ENCODE measurements around the gene MED22.

MED22 gene

GRCh38 chr9:133332381-133332730 lies 15.6 kb downstream of the MED22 start (continued):
- no peak for TF ChIP-seq GLI2 (tag by site-specific recombination; IDR thresholded peaks at IDR 0.05; ENCODE audit: borderline replicate concordance, low read depth)
- no peak for TF ChIP-seq ZNF132 (tag by site-specific recombination; IDR thresholded peaks at IDR 0.05; ENCODE audit: borderline replicate concordance)
- TF ChIP-seq ZNF521 (tag by site-specific recombination; IDR thresholded peaks at IDR 0.05): no peak
- TF ChIP-seq CTCF (tag by site-specific recombination; IDR thresholded peaks at IDR 0.05): no peak
- TF ChIP-seq HOXA7 (CRISPR knock-in tag; IDR thresholded peaks at IDR 0.05; ENCODE audit: borderline replicate concordance): no peak
- no peak for TF ChIP-seq ZNF174 (tag by site-specific recombination; IDR thresholded peaks at IDR 0.05)
- no peak for TF ChIP-seq ZBTB20 (tag by site-specific recombination; IDR thresholded peaks at IDR 0.05)
- TF ChIP-seq ZNF701 (tag by site-specific recombination; IDR thresholded peaks at IDR 0.05): no peak

- Histone ChIP-seq H3K4me3 (ENCODE audit: low read depth, low read length) (no peak overlapping the region), H3K9me3 (ENCODE audit: control insufficient read depth, insufficient read depth, low read depth, low read length) (no peaks in the 10 kb centered on the region), H3K27ac (ENCODE audit: extremely low read depth, low read depth, low read length) (no peak overlapping the region), H3K4me1 (ENCODE audit: control insufficient read depth, insufficient read depth, low read length) (peaks cover 4% of the 10 kb centered on the region; the same call in 1 of the 2 replicates), H3K36me3 (ENCODE audit: control insufficient read depth in 2 of 2, insufficient read depth in 1 of 2, low read length in 2 of 2) (peaks cover 4 to 53% of the 10 kb centered on the region in 2 experiments; a peak in 2 of 3 replicates)
- CTCF ChIA-PET: interaction anchor here (0.7 to 8.9 kb wide), 5 partner anchors 144 to 291 kb away, joined by 3 to 159 read pairs (median 11); no protein-coding TSS in a partner anchor
- POLR2A ChIA-PET: interaction anchor here (0.7 to 1.6 kb wide), 2 partner anchors 16 kb away, joined by 3 to 6 read pairs; partner anchors contain the start of genes MED22 and RPL7A
- TF ChIP-seq WT1 (tag by site-specific recombination; IDR thresholded peaks at IDR 0.05) (no peak), OSR2 (tag by site-specific recombination; IDR thresholded peaks at IDR 0.05) (no peak), ZBTB49 (tag by site-specific recombination; IDR thresholded peaks at IDR 0.05; ENCODE audit: low read depth) (no peak), ZNF768 (tag by site-specific recombination; IDR thresholded peaks at IDR 0.05) (no peak), ZNF37A (tag by site-specific recombination; IDR thresholded peaks at IDR 0.05) (no peak), ZNF324 (tag by site-specific recombination; IDR thresholded peaks at IDR 0.05) (no peak), ZFP3 (tag by site-specific recombination; IDR thresholded peaks at IDR 0.05; ENCODE audit: low read depth) (no peak), ZNF513 (tag by site-specific recombination; IDR thresholded peaks at IDR 0.05) (no peak), ZNF555 (tag by site-specific recombination; conservative IDR thresholded peaks at IDR 0.05) (no peak)
These were observed 16.1 kb downstream of the MED22 start for GRCh38 chr9:133331641-133332380.

GRCh38 chr9:133331221-133331620 lies 16.7 kb downstream of the MED22 start:
- Histone ChIP-seq H3K36me3 (ENCODE audit: control insufficient read depth in 2 of 2, insufficient read depth in 1 of 2, low read length in 2 of 2) (peaks cover 4 to 53% of the 10 kb centered on the region in 2 experiments; a peak in 2 of 3 replicates), H3K4me1 (ENCODE audit: control insufficient read depth, insufficient read depth, low read length) (peaks cover 4% of the 10 kb centered on the region; the same call in 1 of the 2 replicates)
- CTCF ChIA-PET: interaction anchor here (0.7 to 8.9 kb wide), 8 partner anchors 8 to 291 kb away, joined by 3 to 159 read pairs (median 12); no protein-coding TSS in a partner anchor

More at GRCh38 chr9:133331221-133331620, 16.7 kb downstream of the MED22 start:
- Histone ChIP-seq H3K27ac (ENCODE audit: extremely low read depth, low read depth, low read length) (no peak overlapping the region), H3K9me3 (ENCODE audit: control insufficient read depth, insufficient read depth, low read depth, low read length) (no peaks in the 10 kb centered on the region), H3K4me3 (ENCODE audit: low read depth, low read length) (no peak overlapping the region)
- no peak for TF ChIP-seq ZFP3 (tag by site-specific recombination; IDR thresholded peaks at IDR 0.05; ENCODE audit: low read depth)
- no peak for TF ChIP-seq ZNF747 (tag by site-specific recombination; IDR thresholded peaks at IDR 0.05)
- TF ChIP-seq ZNF677 (tag by site-specific recombination; IDR thresholded peaks at IDR 0.05): no peak
- no peak for TF ChIP-seq ZNF366 (tag by site-specific recombination; conservative IDR thresholded peaks at IDR 0.05)
- TF ChIP-seq ZNF585B (tag by site-specific recombination; IDR thresholded peaks at IDR 0.05): no peak
- no peak for TF ChIP-seq ZBTB1 (tag by site-specific recombination; IDR thresholded peaks at IDR 0.05)
- TF ChIP-seq PRDM4 (tag by site-specific recombination; IDR thresholded peaks at IDR 0.05): no peak
- no peak for TF ChIP-seq ZXDB (tag by site-specific recombination; IDR thresholded peaks at IDR 0.05)
- TF ChIP-seq ZNF311 (tag by site-specific recombination; IDR thresholded peaks at IDR 0.05; ENCODE audit: borderline replicate concordance): no peak
- POLR2A ChIA-PET: interaction anchor here (0.7 to 3.1 kb wide), 5 partner anchors 17 to 145 kb away, joined by 3 to 19 read pairs (median 4); partner anchors contain the start of genes CACFD1, MED22 and RPL7A

Data from HEK293 (cell line).